Fibroblast of lung (primary cell): ENCODE measurements around the gene SRCIN1. TPM values are rescaled to one million over a fixed set of nuclear protein-coding genes. Genes with fewer than 3 reads are reported as not detected.
A peak's percentile ranks its signal among the peaks of the same experiment; 100 is the strongest.

Experiments
- DNase-seq, 2 donors: peaks; one replicate each; pipeline versions ENCODE4 v3.0.0 to v3.0.0-alpha.2; 2010; ENCODE audit warnings: low read depth in 2 of 2
- H2AFZ ChIP-seq: 2 replicates; pipeline ENCODE4 v1.5.1; 2012; ENCODE audit warnings: low read length, control low read depth, inconsistent platforms
- H3K27ac ChIP-seq: 2 replicates; pipeline ENCODE4 v1.5.1; 2011; ENCODE audit warnings: low read length, control low read depth; ENCODE audit not compliant: insufficient read depth
- H3K27me3 ChIP-seq: 2 replicates; pipeline ENCODE4 v1.5.1; 2011; ENCODE audit warnings: mild to moderate bottlenecking, low read length; ENCODE audit not compliant: control insufficient read depth, insufficient read depth
- H3K36me3 ChIP-seq: 2 replicates; pipeline ENCODE4 v1.5.1; 2011; ENCODE audit warnings: low read length; ENCODE audit not compliant: control insufficient read depth, insufficient read depth
- H3K4me1 ChIP-seq: 2 replicates; pipeline ENCODE4 v1.5.1; 2011; ENCODE audit warnings: low read length; ENCODE audit not compliant: control insufficient read depth, insufficient read depth; ENCODE audit errors: extremely low read depth
- H3K4me2 ChIP-seq: 2 replicates; pipeline ENCODE4 v1.5.1; 2011; ENCODE audit warnings: low read length, control low read depth; ENCODE audit not compliant: insufficient read depth; ENCODE audit errors: extremely low read depth
- H3K4me3 ChIP-seq, 4 experiments: fragments of 200-600 bp in 1 of 4; sonication (generic) in 1 of 4; replicated peaks in 1 of 4; 2 replicates each; pipeline ENCODE4 v1.5.1; 2011 to 2016; ENCODE audit warnings: low read length in 4 of 4, low read depth in 3 of 4, mild to moderate bottlenecking in 3 of 4, control low read depth in 2 of 4, inconsistent platforms in 1 of 4, mixed read lengths in 1 of 4; ENCODE audit not compliant: insufficient read depth in 1 of 4; ENCODE audit errors: control extremely low read depth in 1 of 4
- H3K79me2 ChIP-seq: 2 replicates; pipeline ENCODE4 v1.5.1; 2012; ENCODE audit warnings: mild to moderate bottlenecking, low read length, inconsistent platforms; ENCODE audit not compliant: control insufficient read depth, insufficient read depth
- H3K9ac ChIP-seq: 2 replicates; pipeline ENCODE4 v1.5.1; 2011; ENCODE audit warnings: mild to moderate bottlenecking, low read length, control low read depth; ENCODE audit not compliant: insufficient read depth
- H3K9me3 ChIP-seq: 2 replicates; pipeline ENCODE4 v1.5.1; 2012; ENCODE audit warnings: low read depth, low read length; ENCODE audit not compliant: control insufficient read depth, insufficient read depth
- H4K20me1 ChIP-seq: 2 replicates; pipeline ENCODE4 v1.5.1; 2011; ENCODE audit warnings: low read length; ENCODE audit not compliant: control insufficient read depth, insufficient read depth; ENCODE audit errors: extremely low read depth
- EZH2 ChIP-seq: IDR thresholded peaks from 2 replicates; pipeline ENCODE4 v1.5.1; 2012; ENCODE audit warnings: low read length, control low read depth, mild to moderate bottlenecking; ENCODE audit errors: missing control alignments
- polyA plus RNA-seq, 2 donors: library from polyadenylated mRNA; depleted of rRNA in 1 of 2; stranded (reverse) in 1 of 2; unstranded in 1 of 2; fragments of >200 nt; gene quantifications; 2 replicates each; pipeline ENCODE4 v1.2.1, GENCODE V29; 2011 to 2012; ENCODE audit warnings: missing spikeins in 1 of 2
- total RNA-seq: library from RNA; depleted of rRNA; stranded (reverse); fragments of >200 nt; gene quantifications from 2 replicates; pipeline ENCODE4 v1.2.1, GENCODE V29; 2014
- TF ChIP-seq, protein P1 (sequence below), 2 donors: IDR thresholded peaks in 1 of 2; conservative IDR thresholded peaks in 1 of 2; 1 replicate in 1 of 2; 2 replicates in 1 of 2; pipeline ENCODE4 v1.5.1; 2011 to 2012; ENCODE audit warnings: low read length in 2 of 2, control low read depth in 1 of 2, inconsistent platforms in 1 of 2, low read depth in 1 of 2, mild to moderate bottlenecking in 1 of 2

The SRCIN1 gene
- total and polyA plus RNA-seq, 2 donors (not counting 1 experiment from before 2014, with no cell fraction given) = under 0.01 TPM; not detected in 1

DNA sequence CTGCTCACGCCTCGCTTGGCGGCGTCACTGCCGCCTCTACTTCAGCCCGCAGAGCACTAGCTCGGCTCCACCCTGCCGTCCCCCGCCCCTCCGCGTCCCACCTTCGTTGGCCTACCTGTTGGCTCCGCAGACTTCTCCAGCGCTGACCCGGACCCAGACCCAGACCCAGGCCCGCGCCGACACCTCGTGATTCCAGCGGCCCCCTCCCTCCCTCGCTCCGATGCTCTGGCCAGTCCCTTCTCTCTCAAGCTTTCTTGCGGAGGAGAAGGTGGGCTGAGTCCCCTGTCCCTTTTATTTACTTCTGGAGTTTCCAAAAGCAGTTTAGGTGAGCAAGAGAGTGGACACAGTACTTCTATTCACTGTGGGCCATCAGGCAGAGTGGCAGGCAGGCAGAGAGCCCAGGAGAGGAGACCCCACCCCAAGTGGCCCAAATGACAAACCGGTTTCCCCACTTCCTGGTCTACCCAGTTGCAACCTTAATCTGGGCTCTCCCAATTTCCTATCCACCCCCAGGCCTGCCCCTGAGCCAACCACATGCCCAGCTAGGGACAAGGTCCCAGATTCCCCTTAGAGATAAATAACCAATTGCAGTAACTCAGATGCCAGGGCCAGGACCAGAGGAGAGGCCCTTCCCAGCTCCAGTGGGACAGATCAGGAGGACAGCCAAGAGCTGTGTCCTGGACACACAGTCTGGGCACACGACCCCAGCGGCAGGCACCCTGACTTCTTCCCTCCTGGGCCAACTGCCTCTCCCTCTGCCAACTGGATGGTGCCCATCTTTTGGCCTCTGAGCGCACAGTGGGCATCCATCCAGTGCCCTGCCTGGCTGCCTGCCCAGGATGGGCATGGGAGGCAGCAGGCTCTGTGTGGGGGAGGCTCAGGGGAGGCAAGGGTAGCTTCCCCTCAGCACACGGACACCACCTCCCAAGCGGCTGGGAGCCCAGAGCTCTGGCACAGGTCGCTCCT is 1.2 kb upstream of the SRCIN1 start:
- Histone ChIP-seq H3K27ac (no peak overlapping the region), H3K36me3 (no peaks in the 10 kb centered on the region), H3K4me3 (no peak overlapping the region), H3K9me3 (no peaks in the 10 kb centered on the region), H3K4me2 (no peak overlapping the region), H3K27me3 (peaks cover 37% of the 10 kb centered on the region), H3K4me1 (no peaks in the 10 kb centered on the region), H2AFZ (no peak overlapping the region), H3K9ac (no peak overlapping the region), H4K20me1 (no peaks in the 10 kb centered on the region), H3K79me2 (no peaks in the 10 kb centered on the region)
- TF ChIP-seq, protein P1, sequence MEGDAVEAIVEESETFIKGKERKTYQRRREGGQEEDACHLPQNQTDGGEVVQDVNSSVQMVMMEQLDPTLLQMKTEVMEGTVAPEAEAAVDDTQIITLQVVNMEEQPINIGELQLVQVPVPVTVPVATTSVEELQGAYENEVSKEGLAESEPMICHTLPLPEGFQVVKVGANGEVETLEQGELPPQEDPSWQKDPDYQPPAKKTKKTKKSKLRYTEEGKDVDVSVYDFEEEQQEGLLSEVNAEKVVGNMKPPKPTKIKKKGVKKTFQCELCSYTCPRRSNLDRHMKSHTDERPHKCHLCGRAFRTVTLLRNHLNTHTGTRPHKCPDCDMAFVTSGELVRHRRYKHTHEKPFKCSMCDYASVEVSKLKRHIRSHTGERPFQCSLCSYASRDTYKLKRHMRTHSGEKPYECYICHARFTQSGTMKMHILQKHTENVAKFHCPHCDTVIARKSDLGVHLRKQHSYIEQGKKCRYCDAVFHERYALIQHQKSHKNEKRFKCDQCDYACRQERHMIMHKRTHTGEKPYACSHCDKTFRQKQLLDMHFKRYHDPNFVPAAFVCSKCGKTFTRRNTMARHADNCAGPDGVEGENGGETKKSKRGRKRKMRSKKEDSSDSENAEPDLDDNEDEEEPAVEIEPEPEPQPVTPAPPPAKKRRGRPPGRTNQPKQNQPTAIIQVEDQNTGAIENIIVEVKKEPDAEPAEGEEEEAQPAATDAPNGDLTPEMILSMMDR (conservative IDR thresholded peaks at IDR 0.05 in 1 of 2, IDR thresholded peaks at IDR 0.05 in 1 of 2; ENCODE audit: low read depth in 1 of 2, low read length in 2 of 2) = no peak
- TF ChIP-seq EZH2 = no peak
- DNase-seq = no peak

DNA sequence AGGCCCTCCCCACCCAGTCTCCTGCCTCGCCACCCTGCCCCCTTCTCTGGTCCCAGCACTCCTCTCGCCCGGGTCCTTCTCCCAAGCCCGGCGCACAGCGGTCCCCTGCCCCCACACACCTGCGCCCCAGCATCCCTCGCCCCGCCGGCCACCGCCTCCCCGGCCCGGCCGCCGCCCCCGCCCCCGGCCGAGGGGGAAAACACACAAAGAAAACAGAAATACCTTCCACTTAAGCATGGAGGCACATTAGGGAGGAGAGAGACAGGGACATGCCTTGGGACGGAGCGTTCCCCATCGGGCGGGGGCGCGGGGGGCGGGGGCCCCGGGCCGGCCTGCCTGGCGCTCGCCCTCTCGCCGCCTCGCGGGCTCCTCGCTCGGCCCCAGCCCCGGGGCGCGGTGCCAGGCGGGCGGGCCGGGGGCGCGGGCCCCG is 326 bp downstream of the SRCIN1 start:
- TF ChIP-seq EZH2 = no peak
- TF ChIP-seq, protein P1 (conservative IDR thresholded peaks at IDR 0.05 in 1 of 2, IDR thresholded peaks at IDR 0.05 in 1 of 2; ENCODE audit: low read depth in 1 of 2, low read length in 2 of 2) = no peak
- peaks cover 39% of the 10 kb centered on the region for H3K27me3 ChIP-seq
- H3K9ac ChIP-seq = no peak overlapping the region
- H2AFZ ChIP-seq = no peak overlapping the region
- H3K79me2 ChIP-seq = no peaks in the 10 kb centered on the region
- no peaks in the 10 kb centered on the region for H3K36me3 ChIP-seq
- no peaks in the 10 kb centered on the region for H4K20me1 ChIP-seq
- no peak for DNase-seq
- peak overlapping the region; percentile 5 for H3K4me2 ChIP-seq
- H3K4me3 ChIP-seq = no peak overlapping the region
- H3K27ac ChIP-seq = no peak overlapping the region
- no peaks in the 10 kb centered on the region for H3K4me1 ChIP-seq
- H3K9me3 ChIP-seq = no peaks in the 10 kb centered on the region

DNA sequence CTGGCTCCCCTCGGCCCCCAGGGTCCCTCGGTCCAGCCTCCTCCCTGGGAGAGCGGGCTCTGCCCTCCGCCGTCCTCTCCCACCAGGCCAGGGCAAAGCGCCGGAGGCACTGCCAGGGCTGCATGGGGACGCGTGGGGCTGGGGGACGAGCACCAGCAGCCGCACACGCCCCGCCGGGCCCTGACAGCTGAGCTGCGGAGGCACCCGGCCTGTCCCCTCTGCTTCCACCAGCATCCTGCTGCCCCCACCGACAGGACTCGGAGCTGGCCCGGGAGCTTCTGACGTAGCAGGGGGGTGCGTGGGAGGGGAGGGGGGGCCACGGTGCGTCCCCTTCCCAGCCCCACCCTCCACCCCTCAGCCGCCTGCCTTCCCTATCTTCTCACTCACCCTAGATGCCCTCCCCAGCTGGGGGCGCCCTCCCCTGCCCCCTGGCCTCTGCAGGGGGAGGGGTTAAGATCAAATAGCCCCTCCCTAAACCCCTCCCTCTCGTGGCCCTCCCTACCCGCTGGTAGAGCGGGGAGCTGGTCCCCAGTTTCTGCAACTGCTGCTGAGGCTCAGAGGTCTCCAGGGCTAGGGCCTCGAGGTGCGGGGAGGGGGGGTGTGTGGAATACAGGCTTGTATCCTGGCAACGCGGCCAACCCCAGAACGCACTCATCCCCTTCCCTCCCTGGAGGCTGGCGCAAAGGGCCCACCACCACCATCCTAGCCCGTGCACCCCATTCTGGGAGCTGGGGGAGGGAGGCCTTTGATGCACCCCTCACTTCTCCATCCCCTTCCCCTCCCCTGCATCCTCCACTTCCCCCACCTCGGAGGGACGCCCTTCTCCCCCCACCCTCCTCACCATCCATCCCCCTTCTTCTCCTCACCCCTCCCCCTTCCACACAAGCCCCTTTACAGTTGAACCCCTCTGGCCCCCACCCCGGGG is 1.0 kb downstream of the SRCIN1 start:
- Histone ChIP-seq H3K9me3 (no peaks in the 10 kb centered on the region), H3K4me1 (no peaks in the 10 kb centered on the region), H3K4me3 (no peak overlapping the region), H3K9ac (no peak overlapping the region), H3K36me3 (no peaks in the 10 kb centered on the region), H2AFZ (no peak overlapping the region), H3K27ac (no peak overlapping the region), H3K4me2 (no peak overlapping the region), H4K20me1 (no peaks in the 10 kb centered on the region), H3K27me3 (peaks cover 38% of the 10 kb centered on the region), H3K79me2 (no peaks in the 10 kb centered on the region)
- TF ChIP-seq, protein P1 (conservative IDR thresholded peaks at IDR 0.05 in 1 of 2, IDR thresholded peaks at IDR 0.05 in 1 of 2; ENCODE audit: low read depth in 1 of 2, low read length in 2 of 2) = no peak
- TF ChIP-seq EZH2 = peak; percentile 31
- DNase-seq = no peak
